A673 (cell line): Measurements from ENCODE around the gene LRIF1. TPM values are rescaled to one million over a fixed set of nuclear protein-coding genes. Genes with fewer than 3 reads are reported as not detected.
"Not testable (repeated sequence)": the region's sequence is repeated elsewhere in the genome, so short reads cannot be mapped to it uniquely, and the experiment has no call there.

Source experiments
- BruUV-seq: library from RNA; stranded (reverse); fragments of 400-500 nt; replicated peaks from 2 replicates; lab custom pipeline; 2021; lab: Mats Ljungman, UMichigan
- CTCF ChIA-PET: fragments of 300-600 bp; sonication (Branson Sonifier 250); formaldehyde crosslinking; loops from one replicate; lab custom pipeline; 2022; ENCODE audit warnings: antibody characterized with exemption; lab: Charles Lee
- POLR2A ChIA-PET: fragments of 300-600 bp; sonication (Branson Sonifier 250); formaldehyde crosslinking; loops from one replicate; lab custom pipeline; 2022; ENCODE audit warnings: antibody characterized with exemption; ENCODE audit not compliant: low non-redundant PET; lab: Charles Lee
- DNase-seq: peaks from one replicate; pipeline ENCODE4 v3.0.0-alpha.2; 2015; ENCODE audit warnings: low spot score
- H3K27ac ChIP-seq: fragments of 200-600 bp; sonication (generic); 2 replicates; pipeline ENCODE4 v1.5.1; 2016; ENCODE audit warnings: mixed run types, low read depth, mild to moderate bottlenecking, mixed read lengths, antibody characterized with exemption, low read length; ENCODE audit not compliant: poor library complexity, severe bottlenecking
- H3K27me3 ChIP-seq: fragments of 200-600 bp; sonication (generic); replicated peaks from 2 replicates; pipeline ENCODE4 v1.6.1; 2017; ENCODE audit warnings: mixed run types, low read depth, mild to moderate bottlenecking, mixed read lengths, antibody characterized with exemption, low read length; ENCODE audit not compliant: insufficient read depth, poor library complexity
- H3K36me3 ChIP-seq: fragments of 200-600 bp; sonication (generic); 2 replicates; pipeline ENCODE4 v1.6.1; 2016; ENCODE audit warnings: mixed run types, mild to moderate bottlenecking, mixed read lengths, antibody characterized with exemption, low read length; ENCODE audit not compliant: insufficient read depth, poor library complexity, severe bottlenecking
- H3K4me1 ChIP-seq: fragments of 200-600 bp; sonication (generic); 2 replicates; pipeline ENCODE4 v1.6.1; 2017; ENCODE audit warnings: mixed run types, mild to moderate bottlenecking, mixed read lengths, antibody characterized with exemption, low read length; ENCODE audit not compliant: insufficient read depth, poor library complexity, severe bottlenecking
- H3K4me3 ChIP-seq: fragments of 200-600 bp; sonication (generic); 2 replicates; pipeline ENCODE4 v1.5.1; 2016; ENCODE audit warnings: low read depth, mixed run types, mild to moderate bottlenecking, mixed read lengths, low read length; ENCODE audit not compliant: poor library complexity, severe bottlenecking
- H3K9me3 ChIP-seq: fragments of 200-600 bp; sonication (generic); 2 replicates; pipeline ENCODE4 v1.6.1; 2016; ENCODE audit warnings: mixed run types, low read depth, mild to moderate bottlenecking, mixed read lengths, antibody characterized with exemption, low read length; ENCODE audit not compliant: poor library complexity, severe bottlenecking
- CTCF ChIP-seq: fragments of 300-800, 200-600 bp; sonication (generic); conservative IDR thresholded peaks from 2 replicates; pipeline ENCODE4 v1.5.1; 2017; ENCODE audit warnings: low read depth, mild to moderate bottlenecking, antibody characterized with exemption, low read length, moderate library complexity, mixed read lengths
- EZH2 ChIP-seq: fragments of 200-600 bp; sonication (generic); IDR thresholded peaks from 2 replicates; pipeline ENCODE4 v1.6.1; 2017; ENCODE audit warnings: borderline replicate concordance, low read depth, mild to moderate bottlenecking, mixed read lengths, antibody characterized with exemption, low read length; ENCODE audit not compliant: poor library complexity, severe bottlenecking
- intact Hi-C: fragments of 100-400 bp; cut with micrococcal nuclease; formaldehyde crosslinking; loops from one replicate; pipeline ENCODE4 v1.10.0; 2022; ENCODE audit not compliant: unreplicated experiment
- total RNA-seq: library from RNA; stranded (reverse); gene quantifications from 2 replicates; pipeline ENCODE4 v1.2.3, GENCODE V29; 2021

Gene LRIF1
- total RNA-seq, 1 experiment from 2014 or later = 18.7 TPM

GRCh38 chr1:110992329-110992728, 28.6 kb upstream of the LRIF1 start:
- POLR2A ChIA-PET, H3K4me3 ChIP-seq, H3K36me3 ChIP-seq, BruUV-seq, H3K4me1 ChIP-seq, H3K27ac ChIP-seq, H3K9me3 ChIP-seq: not testable (repeated sequence)
- peak; percentile 52 for TF ChIP-seq CTCF
- peaks cover 30% of the 10 kb centered on the region for H3K27me3 ChIP-seq
- CTCF ChIA-PET = interaction anchor here (1.2 kb wide), 1 partner anchor 210 kb away, joined by 3 read pairs; no protein-coding TSS in a partner anchor
- intact Hi-C loops = loop anchor here (5.0 kb wide), 1 partner anchor 210 kb away; no protein-coding TSS in a partner anchor
- DNase-seq = peak; percentile 54

GRCh38 chr1:110991295-110991694, 27.6 kb upstream of the LRIF1 start:
- H3K27me3 ChIP-seq = peaks cover 30% of the 10 kb centered on the region
- H3K4me1 ChIP-seq, H3K9me3 ChIP-seq, H3K4me3 ChIP-seq, H3K27ac ChIP-seq, BruUV-seq, POLR2A ChIA-PET, DNase-seq, H3K36me3 ChIP-seq: not testable (repeated sequence)
- CTCF ChIA-PET = interaction anchor here (1.2 kb wide), 1 partner anchor 209 kb away, joined by 3 read pairs; no protein-coding TSS in a partner anchor
- intact Hi-C loops = loop anchor here (5.0 kb wide), 1 partner anchor 209 kb away; no protein-coding TSS in a partner anchor

GRCh38 chr1:110990541-110990940, 26.8 kb upstream of the LRIF1 start:
- no peak for DNase-seq
- TF ChIP-seq EZH2 (no peak), CTCF (no peak)
- BruUV-seq = no TSS peak
- Histone ChIP-seq H3K9me3 (no peaks in the 10 kb centered on the region), H3K4me1 (no peaks in the 10 kb centered on the region), H3K27ac (no peak overlapping the region), H3K27me3 (peaks cover 30% of the 10 kb centered on the region), H3K36me3 (no peaks in the 10 kb centered on the region), H3K4me3 (no peak overlapping the region)
- intact Hi-C loops = loop anchor here (5.0 kb wide), 1 partner anchor 208 kb away; no protein-coding TSS in a partner anchor
- ChIA-PET CTCF (no interaction called here), POLR2A (no interaction called here)

- ChIA-PET POLR2A (no interaction called here), CTCF (no interaction called here)
- intact Hi-C loops = no loop called here
- Histone ChIP-seq H3K4me1 (no peaks in the 10 kb centered on the region), H3K9me3 (no peaks in the 10 kb centered on the region), H3K27me3 (peaks cover 24% of the 10 kb centered on the region), H3K4me3 (no peak overlapping the region), H3K36me3 (no peaks in the 10 kb centered on the region), H3K27ac (no peak overlapping the region)
- DNase-seq = no peak
- BruUV-seq = no TSS peak
- TF ChIP-seq CTCF = no peak
- no peak for TF ChIP-seq EZH2
These were observed 22.7 kb upstream of the LRIF1 start for GRCh38 chr1:110986407-110986891.
